Activated naive CD8-positive, alpha-beta T cell treated with anti-CD3 and anti-CD28 coated beads, Interleukin-2, amount 50 U/mL, for 24 hours (primary cell): ENCODE measurements around the gene C1orf87.

Experiments
- ATAC-seq: fragments of 150-1000 bp; cut with Tn5 transposase; one replicate; pipeline ENCODE4 v1.10.0; 2021
- DNase-seq: peaks from one replicate; pipeline ENCODE4 v3.0.0; 2021
- H3K27ac Mint-ChIP-seq: one replicate; pipeline ENCODE4 v1.8.0; 2021; ENCODE audit warnings: mild to moderate bottlenecking, mixed read lengths
- H3K27me3 Mint-ChIP-seq: one replicate; pipeline ENCODE4 v1.8.0; 2021; ENCODE audit warnings: mixed read lengths
- H3K36me3 Mint-ChIP-seq: one replicate; pipeline ENCODE4 v1.8.0; 2021; ENCODE audit warnings: low read depth, mixed read lengths
- H3K4me1 Mint-ChIP-seq: one replicate; pipeline ENCODE4 v1.8.0; 2021; ENCODE audit warnings: mixed read lengths
- H3K4me3 Mint-ChIP-seq: one replicate; pipeline ENCODE4 v1.8.0; 2021; ENCODE audit warnings: mild to moderate bottlenecking, moderate library complexity, mixed read lengths
- H3K9me3 Mint-ChIP-seq: one replicate; pipeline ENCODE4 v1.8.0; 2021; ENCODE audit warnings: mixed read lengths

Gene C1orf87

DNA sequence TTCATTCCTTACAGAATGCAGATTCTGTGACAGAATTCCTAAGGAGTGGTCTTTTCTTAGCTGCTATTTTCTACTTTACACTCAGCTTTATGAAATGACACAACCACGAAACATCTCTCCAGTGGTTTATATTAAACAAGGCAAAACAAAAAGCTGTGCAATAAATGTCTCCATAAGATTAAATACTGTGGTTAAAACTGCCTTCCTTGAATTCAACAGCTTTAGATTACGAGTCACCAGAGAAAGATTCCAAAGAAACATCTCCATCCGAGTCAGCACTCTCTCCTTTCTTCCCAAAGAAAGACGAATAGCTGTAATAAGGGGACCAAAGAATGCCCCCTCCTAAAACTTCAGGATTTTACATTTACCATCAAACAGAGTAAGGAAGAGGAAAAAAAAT lies 4.6 kb upstream of the C1orf87 start:
- Mint-ChIP-seq H3K27ac (no peak overlapping the region), H3K27me3 (peaks cover 27% of the 10 kb centered on the region), H3K4me3 (no peak overlapping the region), H3K4me1 (no peaks in the 10 kb centered on the region), H3K9me3 (no peaks in the 10 kb centered on the region), H3K36me3 (no peaks in the 10 kb centered on the region)
- no peak for ATAC-seq
- DNase-seq: no peak

DNA sequence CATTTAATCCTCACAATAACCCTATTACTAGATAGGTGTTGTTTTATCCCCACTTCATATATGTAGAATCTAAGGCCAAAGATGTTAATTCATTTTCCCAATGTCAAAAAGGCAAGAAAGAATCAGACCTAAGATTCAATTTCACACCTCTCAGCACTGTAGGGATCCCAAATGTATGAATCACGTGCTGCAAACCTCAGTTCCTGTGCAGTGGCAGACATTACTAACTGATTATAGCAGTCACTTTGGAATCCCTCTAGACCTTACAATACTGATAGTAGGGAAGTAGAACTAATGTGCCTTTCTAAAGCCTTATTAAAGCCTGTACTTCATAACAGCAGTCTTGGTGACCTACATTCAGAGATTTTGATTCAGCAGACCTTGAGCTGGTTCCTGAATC lies 2.3 kb downstream of the C1orf87 start:
- Mint-ChIP-seq H3K36me3 (no peaks in the 10 kb centered on the region), H3K27me3 (peaks cover 35% of the 10 kb centered on the region), H3K4me3 (no peak overlapping the region), H3K9me3 (no peaks in the 10 kb centered on the region), H3K27ac (no peak overlapping the region), H3K4me1 (no peaks in the 10 kb centered on the region)
- ATAC-seq (no peak), DNase-seq (no peak)

DNA sequence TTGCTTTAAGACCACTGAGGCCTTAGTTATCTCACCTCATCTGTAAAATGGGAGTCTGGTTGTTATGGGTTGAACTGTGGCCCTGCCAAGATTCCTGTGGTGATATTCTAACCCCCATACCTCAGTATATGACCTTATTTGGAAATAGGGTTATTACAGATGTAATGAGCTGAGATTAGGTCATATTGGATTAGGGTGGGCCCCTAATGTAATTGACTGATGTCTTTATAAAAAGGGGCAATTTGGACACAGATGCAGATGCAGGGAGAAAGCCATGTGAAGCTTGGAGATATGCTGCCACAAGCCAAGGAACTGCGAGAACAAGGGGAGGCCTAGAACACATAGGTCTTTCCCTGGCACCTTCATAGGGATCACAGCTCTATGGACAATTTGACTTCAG lies 3.9 kb downstream of the C1orf87 start:
- H3K27ac Mint-ChIP-seq: no peak overlapping the region
- H3K27me3 Mint-ChIP-seq: peaks cover 23% of the 10 kb centered on the region
- DNase-seq (no peak), ATAC-seq (no peak)
- no peaks in the 10 kb centered on the region for H3K4me1 Mint-ChIP-seq
- H3K36me3 Mint-ChIP-seq: no peaks in the 10 kb centered on the region
- H3K4me3 Mint-ChIP-seq: no peak overlapping the region
- H3K9me3 Mint-ChIP-seq: no peaks in the 10 kb centered on the region

- H3K27me3 Mint-ChIP-seq: peaks cover 19% of the 10 kb centered on the region
- no peaks in the 10 kb centered on the region for H3K9me3 Mint-ChIP-seq
Observed at GRCh38 chr1:60068393-60069045, 5.1 kb downstream of the C1orf87 start.

GRCh38 chr1:60066001-60066400 lies 7.6 kb downstream of the C1orf87 start:
- H3K4me1 Mint-ChIP-seq: no peaks in the 10 kb centered on the region
- H3K36me3 Mint-ChIP-seq: no peaks in the 10 kb centered on the region
- no peaks in the 10 kb centered on the region for H3K9me3 Mint-ChIP-seq
- ATAC-seq (no peak), DNase-seq (no peak)
- H3K27ac Mint-ChIP-seq: no peak overlapping the region
- H3K27me3 Mint-ChIP-seq: peaks cover 7% of the 10 kb centered on the region
- no peak overlapping the region for H3K4me3 Mint-ChIP-seq

More at GRCh38 chr1:60068393-60069045, 5.1 kb downstream of the C1orf87 start:
- DNase-seq (no peak), ATAC-seq (no peak)
- Mint-ChIP-seq H3K4me1 (no peaks in the 10 kb centered on the region), H3K4me3 (no peak overlapping the region), H3K36me3 (no peaks in the 10 kb centered on the region), H3K27ac (no peak overlapping the region)

- no peaks in the 10 kb centered on the region for H3K9me3 Mint-ChIP-seq
- H3K4me1 Mint-ChIP-seq: no peaks in the 10 kb centered on the region
- no peaks in the 10 kb centered on the region for H3K36me3 Mint-ChIP-seq
- DNase-seq (no peak), ATAC-seq (no peak)
- H3K4me3 Mint-ChIP-seq: no peak overlapping the region
- H3K27ac Mint-ChIP-seq: no peak overlapping the region
- H3K27me3 Mint-ChIP-seq: peaks cover 6% of the 10 kb centered on the region
Observed at GRCh38 chr1:60065199-60065598, 8.4 kb downstream of the C1orf87 start.

DNA sequence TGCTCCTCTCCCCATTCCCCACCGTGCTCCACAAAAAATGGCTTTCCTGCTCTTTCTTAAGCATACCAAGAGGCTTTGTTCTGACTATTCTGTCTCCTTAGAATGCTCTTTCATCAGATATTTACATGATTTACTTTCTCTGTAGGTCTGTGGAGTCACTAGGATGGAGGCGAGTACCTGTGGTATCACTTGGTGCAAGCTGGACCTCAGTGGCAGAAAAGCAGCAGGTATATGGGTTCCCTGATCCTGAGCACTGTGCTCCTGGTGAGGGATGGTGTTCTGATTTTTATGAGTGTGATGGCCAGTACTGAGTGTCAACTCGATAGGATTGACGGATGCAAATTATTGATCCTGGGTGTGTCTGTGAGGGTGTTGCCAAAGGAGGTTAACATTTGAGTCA lies 10.0 kb downstream of the C1orf87 start:
- no peaks in the 10 kb centered on the region for H3K9me3 Mint-ChIP-seq
- H3K4me3 Mint-ChIP-seq: no peak overlapping the region
- H3K4me1 Mint-ChIP-seq: no peaks in the 10 kb centered on the region
- DNase-seq: no peak
- peak; percentile 28 for ATAC-seq
- H3K36me3 Mint-ChIP-seq: no peaks in the 10 kb centered on the region
- H3K27me3 Mint-ChIP-seq: peaks cover 7% of the 10 kb centered on the region
- H3K27ac Mint-ChIP-seq: no peak overlapping the region

DNA sequence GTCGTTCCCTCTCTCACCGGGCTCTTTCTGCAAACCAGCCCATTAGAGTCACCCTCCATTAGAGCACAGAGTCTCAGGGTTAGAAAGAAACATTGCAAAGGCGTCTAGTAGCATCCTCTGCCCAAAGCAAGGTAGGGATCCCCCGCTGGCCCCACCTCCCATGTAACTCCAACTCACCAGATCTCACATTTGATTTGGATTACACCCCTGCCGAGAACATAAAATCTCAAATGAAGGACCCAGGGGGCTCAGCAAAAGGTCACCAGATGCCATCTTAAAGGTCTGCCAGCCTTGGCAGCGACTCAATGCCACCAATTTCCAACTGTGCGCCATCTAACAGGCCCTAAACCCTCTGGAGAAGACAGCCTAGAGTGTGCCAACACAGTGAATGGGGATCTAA lies 14.1 kb downstream of the C1orf87 start:
- no peaks in the 10 kb centered on the region for H3K36me3 Mint-ChIP-seq
- no peak for ATAC-seq
- DNase-seq: no peak
- no peak overlapping the region for H3K4me3 Mint-ChIP-seq
- peaks cover 6% of the 10 kb centered on the region for H3K27me3 Mint-ChIP-seq
- H3K9me3 Mint-ChIP-seq: no peaks in the 10 kb centered on the region
- H3K27ac Mint-ChIP-seq: no peak overlapping the region
- H3K4me1 Mint-ChIP-seq: no peaks in the 10 kb centered on the region

GRCh38 chr1:60055336-60055735 lies 18.2 kb downstream of the C1orf87 start:
- Mint-ChIP-seq H3K27me3 (peaks cover 10% of the 10 kb centered on the region), H3K9me3 (no peaks in the 10 kb centered on the region), H3K4me3 (no peak overlapping the region), H3K36me3 (no peaks in the 10 kb centered on the region), H3K27ac (no peak overlapping the region), H3K4me1 (no peaks in the 10 kb centered on the region)
- DNase-seq (no peak), ATAC-seq (no peak)

GRCh38 chr1:60054374-60054773 lies 19.2 kb downstream of the C1orf87 start:
- Mint-ChIP-seq H3K4me3 (no peak overlapping the region), H3K27ac (no peak overlapping the region), H3K9me3 (peaks cover 3% of the 10 kb centered on the region), H3K4me1 (no peaks in the 10 kb centered on the region), H3K36me3 (no peaks in the 10 kb centered on the region), H3K27me3 (peaks cover 10% of the 10 kb centered on the region)
- ATAC-seq (no peak), DNase-seq (no peak)

DNA sequence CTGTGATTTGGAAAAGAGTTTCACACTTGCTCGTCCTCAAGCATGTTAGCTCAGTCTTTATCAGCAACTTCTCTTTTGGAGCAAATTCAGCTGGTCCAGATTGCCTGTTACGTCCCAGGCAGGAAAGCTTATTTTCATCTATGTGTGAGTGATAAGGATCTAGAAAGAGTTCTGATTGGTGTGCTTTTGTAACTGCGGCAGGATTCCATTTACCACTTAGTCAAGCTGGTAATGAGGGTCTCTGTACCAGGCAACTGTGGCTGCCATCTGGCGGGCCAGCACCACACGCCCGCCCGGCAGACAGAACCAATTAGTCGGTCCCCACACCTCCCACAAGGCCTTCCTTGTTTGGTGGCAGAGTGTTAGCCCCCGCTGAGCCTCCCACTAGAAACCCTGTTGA lies 21.0 kb downstream of the C1orf87 start:
- H3K4me3 Mint-ChIP-seq: no peak overlapping the region
- peaks cover 10% of the 10 kb centered on the region for H3K27me3 Mint-ChIP-seq
- no peak for ATAC-seq
- no peaks in the 10 kb centered on the region for H3K4me1 Mint-ChIP-seq
- DNase-seq: no peak
- H3K36me3 Mint-ChIP-seq: no peaks in the 10 kb centered on the region
- peaks cover 7% of the 10 kb centered on the region for H3K9me3 Mint-ChIP-seq
- H3K27ac Mint-ChIP-seq: no peak overlapping the region

GRCh38 chr1:60051191-60051590 lies 22.4 kb downstream of the C1orf87 start:
- Mint-ChIP-seq H3K4me3 (no peak overlapping the region), H3K27ac (no peak overlapping the region)
- ATAC-seq: no peak

DNA sequence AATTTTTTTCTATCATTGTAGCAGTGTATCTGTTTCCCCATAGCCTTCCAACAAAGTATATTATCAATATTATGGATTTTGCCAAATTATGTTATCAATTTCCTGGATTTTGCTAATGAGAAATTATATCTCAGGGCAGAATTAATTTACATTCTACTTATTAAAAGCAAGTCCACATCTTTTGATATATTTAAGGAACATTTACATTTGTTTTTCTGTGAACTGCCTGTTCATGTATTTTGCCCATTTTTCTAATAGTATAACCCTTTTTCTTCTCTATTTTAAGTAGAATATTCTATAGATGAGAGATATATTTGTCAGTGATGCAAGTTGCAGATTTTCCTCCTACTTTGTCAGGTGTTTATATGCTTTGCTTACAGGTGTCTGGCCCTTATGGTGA lies 24.4 kb downstream of the C1orf87 start:
- ATAC-seq (no peak), DNase-seq (no peak)
- peaks cover 8% of the 10 kb centered on the region for H3K27me3 Mint-ChIP-seq
- H3K9me3 Mint-ChIP-seq: peaks cover 7% of the 10 kb centered on the region
- no peaks in the 10 kb centered on the region for H3K4me1 Mint-ChIP-seq
- H3K4me3 Mint-ChIP-seq: no peak overlapping the region
- H3K27ac Mint-ChIP-seq: no peak overlapping the region
- H3K36me3 Mint-ChIP-seq: no peaks in the 10 kb centered on the region

More at GRCh38 chr1:60051191-60051590, 22.4 kb downstream of the C1orf87 start:
- Mint-ChIP-seq H3K9me3 (peaks cover 7% of the 10 kb centered on the region), H3K27me3 (peaks cover 12% of the 10 kb centered on the region), H3K4me1 (no peaks in the 10 kb centered on the region), H3K36me3 (no peaks in the 10 kb centered on the region)
- DNase-seq: no peak

DNA sequence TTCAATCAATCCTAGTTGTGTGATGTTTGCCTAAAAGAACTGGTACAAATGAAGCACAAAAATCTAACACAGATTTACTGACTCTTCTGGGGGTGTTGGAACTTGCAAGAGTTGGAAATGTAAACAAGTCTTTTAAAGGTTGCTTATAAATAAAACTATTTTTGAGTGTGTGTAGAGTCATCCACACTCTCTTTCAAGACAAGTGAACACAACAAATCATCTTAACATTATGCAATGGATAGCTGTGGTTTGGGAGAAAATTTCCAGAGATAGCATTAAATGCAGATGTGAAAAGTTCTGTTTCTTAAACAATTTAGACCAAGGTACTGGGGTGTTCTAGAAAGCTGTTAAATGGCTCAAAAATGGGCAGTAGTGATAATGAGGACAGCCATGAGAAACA lies 28.7 kb downstream of the C1orf87 start:
- peaks cover 7% of the 10 kb centered on the region for H3K9me3 Mint-ChIP-seq
- no peak overlapping the region for H3K4me3 Mint-ChIP-seq
- ATAC-seq (no peak), DNase-seq (no peak)
- H3K36me3 Mint-ChIP-seq: no peaks in the 10 kb centered on the region
- H3K4me1 Mint-ChIP-seq: no peaks in the 10 kb centered on the region
- peaks cover 4% of the 10 kb centered on the region for H3K27me3 Mint-ChIP-seq
- H3K27ac Mint-ChIP-seq: no peak overlapping the region

- ATAC-seq: no peak
- Mint-ChIP-seq H3K9me3 (no peaks in the 10 kb centered on the region), H3K27ac (no peak overlapping the region), H3K4me3 (no peak overlapping the region), H3K27me3 (peaks cover 2% of the 10 kb centered on the region), H3K36me3 (no peaks in the 10 kb centered on the region), H3K4me1 (no peaks in the 10 kb centered on the region)
- DNase-seq: no peak
Observed at GRCh38 chr1:60041783-60042182, 31.8 kb downstream of the C1orf87 start.

DNA sequence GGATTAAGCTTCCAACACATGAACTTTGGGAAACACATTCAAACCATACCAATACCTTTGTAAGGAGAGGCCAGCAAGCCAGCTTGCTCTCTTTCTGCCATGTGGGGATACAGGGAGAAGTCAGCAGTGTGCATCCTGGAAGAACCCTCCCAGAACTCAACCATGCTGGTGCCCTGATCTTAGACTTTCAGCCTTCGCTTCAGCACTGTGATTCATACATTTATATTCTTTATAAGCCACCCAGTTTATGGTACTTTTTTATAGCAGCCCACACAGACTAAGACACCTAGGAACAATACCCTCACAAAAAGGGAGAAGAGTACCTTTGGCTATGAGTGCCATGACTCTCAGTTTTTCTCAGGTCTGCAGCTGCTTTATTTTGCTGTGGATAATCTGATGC lies 35.9 kb downstream of the C1orf87 start:
- no peak overlapping the region for H3K4me3 Mint-ChIP-seq
- ATAC-seq: no peak

More for the DNA sequence above, 35.9 kb downstream of the C1orf87 start:
- DNase-seq: no peak
- no peak overlapping the region for H3K27ac Mint-ChIP-seq
- no peaks in the 10 kb centered on the region for H3K9me3 Mint-ChIP-seq
- peaks cover 1% of the 10 kb centered on the region for H3K27me3 Mint-ChIP-seq
- H3K4me1 Mint-ChIP-seq: no peaks in the 10 kb centered on the region
- no peaks in the 10 kb centered on the region for H3K36me3 Mint-ChIP-seq
